Measurements from ENCODE around the gene LRRC8A.
A peak's percentile ranks its signal among the peaks of the same experiment; 100 is the strongest.
"Not testable (repeated sequence)": the region's sequence is repeated elsewhere in the genome, so short reads cannot be mapped to it uniquely, and the experiment has no call there.

LRRC8A gene

DNA sequence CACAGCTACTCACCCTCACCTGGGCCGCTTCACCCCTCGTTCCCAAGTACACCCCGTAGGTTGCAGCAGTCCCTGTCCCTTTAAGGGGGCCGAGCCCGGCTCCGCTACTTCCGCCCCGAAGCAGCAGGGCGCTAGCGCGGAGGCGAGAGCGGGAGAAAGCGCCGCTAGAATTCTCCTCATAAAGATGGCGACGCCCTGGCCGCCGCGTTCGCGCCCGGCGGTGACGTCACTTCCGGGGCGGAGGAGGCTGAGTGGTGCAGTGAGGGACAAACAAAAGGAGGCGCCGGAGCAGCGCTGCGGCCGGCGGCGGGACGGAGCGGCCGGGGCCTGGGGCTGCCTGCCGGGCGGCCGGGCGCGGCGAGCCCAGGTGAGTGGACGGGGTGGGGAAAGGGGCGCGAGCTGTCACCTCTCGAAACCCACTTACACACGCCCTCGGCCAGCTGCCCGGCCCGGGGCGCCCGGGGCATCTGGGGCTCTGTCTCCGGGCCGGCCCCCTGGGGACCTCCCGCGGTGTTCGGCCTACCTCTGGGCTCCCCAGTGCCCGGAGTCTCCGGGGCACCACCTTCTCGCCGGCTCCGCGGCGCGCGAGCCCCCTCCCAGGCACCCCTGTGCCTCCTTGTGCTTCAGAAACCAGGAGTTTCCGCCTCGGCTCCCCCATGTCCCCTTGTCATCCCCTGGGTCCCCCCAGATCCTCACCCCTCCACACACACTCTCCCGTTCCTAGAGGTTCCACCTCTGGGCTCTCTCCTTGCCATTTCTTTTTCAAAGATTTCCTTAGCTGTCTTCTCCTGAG lies at the start of gene LRRC8A, which contains the start of gene KYAT1:
Gene LRRC8A, plus strand, starts transcription at position 250 of the 793 bp plus-strand sequence. CDS start 25,032 bp downstream, outside the sequence.
Gene KYAT1, minus strand, starts transcription at position 67 of the 793 bp plus-strand sequence. CDS start 36,545 bp downstream, outside the sequence.
- DNase-seq, result peak; percentile 98

DNA sequence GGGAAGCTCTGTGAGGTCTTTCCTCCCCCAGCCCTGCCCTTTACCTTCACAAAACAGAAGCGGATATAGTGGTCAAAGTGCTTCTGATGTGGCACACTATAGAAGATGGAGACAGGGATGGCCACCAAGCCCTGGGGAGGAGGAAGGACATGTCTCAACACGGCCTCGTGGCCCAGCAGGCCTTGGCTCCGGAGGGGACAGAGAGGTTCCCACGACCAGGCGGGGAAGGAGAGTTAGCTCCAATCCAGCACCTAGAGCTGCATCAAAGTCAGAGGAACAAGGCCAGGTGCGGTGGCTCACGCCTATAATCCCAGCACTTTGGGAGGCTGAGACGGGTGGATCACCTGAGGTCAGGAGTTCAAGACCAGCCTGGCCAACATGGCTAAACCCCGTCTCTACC lies 48.2 kb upstream of the LRRC8A start:
- no peak for DNase-seq

DNA sequence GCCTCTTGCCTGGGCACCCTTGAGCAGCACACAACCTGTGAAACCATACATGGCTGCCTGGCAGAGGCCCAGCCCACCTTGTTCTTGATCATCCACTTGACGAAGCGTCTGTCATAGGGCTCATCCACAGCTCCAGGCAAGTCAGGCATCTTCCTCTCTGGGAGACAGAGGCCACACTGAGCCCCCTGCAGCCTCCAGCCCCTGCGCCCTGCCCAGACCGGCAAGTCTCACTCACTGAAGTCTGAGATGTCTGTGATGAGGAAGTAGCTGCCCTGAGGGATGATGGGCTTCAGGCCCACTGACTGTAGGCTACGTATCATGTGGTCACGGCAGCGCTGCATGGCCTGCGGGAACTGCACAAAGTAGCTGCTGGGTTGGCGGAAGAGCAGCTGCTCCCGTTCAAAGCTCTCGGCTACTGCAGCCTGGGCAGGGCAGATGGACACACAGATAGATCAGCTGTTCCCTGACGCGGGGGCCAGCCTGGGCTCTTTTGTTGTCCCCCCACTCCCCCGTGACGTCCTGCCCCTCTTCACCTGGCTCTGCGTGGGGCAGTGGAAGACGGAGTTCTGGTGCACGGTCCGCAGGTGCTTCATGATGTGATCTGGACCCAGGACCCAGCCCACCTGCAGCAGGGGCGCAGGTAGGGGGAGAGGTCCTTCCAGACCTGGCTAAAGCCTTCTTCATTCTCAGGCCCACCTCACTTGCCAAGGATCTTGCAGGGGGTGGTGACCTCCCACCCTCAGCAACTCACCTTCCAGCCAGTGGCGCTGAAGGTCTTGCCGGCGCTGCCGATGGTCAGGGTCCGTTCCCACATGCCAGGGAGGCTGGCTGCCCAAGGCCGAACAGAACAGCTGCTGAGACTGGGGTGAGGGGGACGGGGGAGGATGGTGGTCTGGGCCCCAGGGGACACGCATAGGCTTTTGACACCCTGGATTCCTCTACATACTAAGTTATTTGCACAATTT lies 46.4 kb upstream of the LRRC8A start:
- DNase-seq, result no peak

DNA sequence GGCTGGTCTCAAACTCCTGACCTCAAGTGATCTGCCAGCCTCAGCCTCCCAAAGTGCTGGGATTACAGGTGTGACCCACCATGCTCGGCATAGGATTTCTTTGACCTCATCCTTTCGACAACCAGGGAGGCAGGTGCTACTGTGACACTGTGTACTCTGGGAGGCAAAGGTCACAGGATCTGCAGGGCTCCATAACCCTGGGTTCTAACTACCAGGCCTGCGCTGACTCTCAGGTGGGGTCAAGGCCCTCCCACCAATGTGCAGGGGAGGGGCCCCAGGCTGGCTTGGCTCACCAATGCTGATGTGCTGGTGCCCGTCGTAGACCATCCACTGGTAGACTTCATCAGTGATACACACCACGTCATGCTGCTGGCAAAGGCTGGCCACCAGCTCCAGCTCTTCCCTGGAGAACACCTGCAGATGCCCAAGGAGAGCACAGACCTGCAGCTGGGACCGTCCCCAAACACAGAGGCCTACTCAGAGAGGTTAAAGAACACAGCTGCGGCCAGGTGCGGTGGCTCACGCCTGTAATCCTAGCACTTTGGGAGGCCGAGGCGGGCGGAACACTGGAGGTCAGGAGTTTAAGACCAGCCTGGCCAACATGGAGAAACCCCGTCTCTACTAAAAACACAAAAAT lies 45.3 kb upstream of the LRRC8A start:
- DNase-seq, result no peak

DNA sequence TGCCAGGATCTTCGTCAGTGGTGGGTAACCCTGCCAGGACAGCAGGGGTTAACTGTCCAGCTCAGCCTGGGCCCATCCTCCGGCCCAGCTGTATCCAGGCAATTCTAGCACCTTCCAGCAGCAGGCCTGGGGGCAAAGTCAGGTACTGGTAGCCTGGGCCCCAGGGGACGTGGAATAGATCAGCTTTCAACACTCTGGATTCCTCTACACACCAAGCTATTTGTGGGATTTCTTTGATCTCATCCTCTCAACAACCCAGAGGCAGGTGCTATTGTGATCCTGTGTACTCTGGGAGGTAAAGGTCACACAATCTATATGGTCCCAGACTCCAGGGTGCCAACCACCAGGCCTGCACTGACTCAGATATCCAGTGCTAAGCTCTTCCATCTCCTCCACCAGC lies 43.6 kb upstream of the LRRC8A start:
- no peak for DNase-seq

DNA sequence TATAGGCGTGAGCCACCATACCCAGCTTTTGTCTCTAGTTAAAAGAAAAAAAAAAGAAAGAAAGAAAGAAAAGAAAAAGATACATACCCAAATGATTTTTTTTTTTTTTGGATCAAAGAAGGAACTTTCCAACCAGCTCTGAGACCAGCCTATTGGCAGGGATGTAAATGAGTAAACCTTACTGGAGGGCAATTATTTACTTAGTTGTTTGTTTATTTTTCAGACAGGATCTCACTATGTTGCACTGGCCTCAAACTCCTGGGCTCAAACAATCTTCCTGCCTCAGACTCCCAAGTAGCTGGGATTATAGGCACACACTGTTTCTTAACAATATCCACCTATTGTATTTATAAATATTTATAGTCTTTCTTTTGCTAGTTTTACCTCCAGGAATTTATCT lies 41.4 kb upstream of the LRRC8A start:
- no peak for DNase-seq

DNA sequence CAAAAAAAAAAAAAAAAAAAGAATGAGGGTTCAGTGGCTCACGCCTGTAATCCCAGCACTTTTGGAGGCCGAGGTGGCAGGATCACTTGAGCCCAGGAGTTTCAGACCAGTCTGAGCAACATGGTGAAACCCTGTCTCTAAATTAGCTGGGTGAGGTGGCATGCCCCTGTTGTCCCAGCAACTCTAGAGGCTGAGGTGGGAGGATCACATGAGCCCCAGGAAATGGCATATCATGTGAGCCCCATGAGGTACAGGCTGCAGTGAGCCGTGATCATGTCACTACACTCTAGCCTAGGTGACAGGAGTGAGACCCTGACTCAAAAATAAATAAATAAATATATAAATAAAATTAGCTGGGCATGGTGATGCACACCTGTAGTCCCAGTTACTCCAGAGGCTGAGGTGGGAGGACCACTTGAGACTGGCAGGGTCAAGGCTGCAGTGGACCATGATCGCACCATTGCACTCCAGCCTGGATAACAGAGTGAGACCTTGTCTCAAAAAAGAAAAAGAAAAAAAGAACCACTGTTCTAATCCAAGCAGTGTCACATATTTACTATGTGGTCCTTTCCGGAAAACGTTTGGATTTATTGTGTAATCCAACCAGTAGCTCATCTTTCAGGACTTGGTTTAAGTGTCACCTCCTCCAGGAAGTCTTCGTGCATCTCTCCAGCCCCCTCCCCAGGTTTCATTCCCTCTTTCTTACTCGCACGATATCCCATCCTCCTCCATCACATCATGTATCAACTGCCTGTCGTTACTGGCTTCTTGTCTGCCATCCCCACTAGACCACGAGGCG lies 40.0 kb upstream of the LRRC8A start:
- no peak for DNase-seq

DNA sequence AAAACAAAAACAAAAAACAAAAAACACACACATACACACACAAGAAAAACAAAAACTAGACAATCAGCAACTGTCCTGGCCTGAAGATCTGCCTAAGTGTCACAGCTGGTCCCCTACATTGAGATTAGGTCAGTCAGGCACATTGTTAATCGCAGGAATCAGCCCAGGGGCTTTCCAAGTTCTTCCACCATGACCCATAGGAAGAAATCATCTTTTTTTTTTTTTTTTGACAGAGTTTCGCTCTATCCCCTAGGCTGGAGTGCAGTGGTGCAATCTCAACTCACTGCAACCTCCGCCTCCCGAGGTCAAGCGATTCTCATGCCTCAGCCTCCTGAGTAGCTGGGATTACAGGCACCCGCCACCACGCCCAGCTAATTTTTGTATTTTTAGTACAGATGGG lies 38.8 kb upstream of the LRRC8A start:
- DNase-seq, result not testable (repeated sequence)

DNA sequence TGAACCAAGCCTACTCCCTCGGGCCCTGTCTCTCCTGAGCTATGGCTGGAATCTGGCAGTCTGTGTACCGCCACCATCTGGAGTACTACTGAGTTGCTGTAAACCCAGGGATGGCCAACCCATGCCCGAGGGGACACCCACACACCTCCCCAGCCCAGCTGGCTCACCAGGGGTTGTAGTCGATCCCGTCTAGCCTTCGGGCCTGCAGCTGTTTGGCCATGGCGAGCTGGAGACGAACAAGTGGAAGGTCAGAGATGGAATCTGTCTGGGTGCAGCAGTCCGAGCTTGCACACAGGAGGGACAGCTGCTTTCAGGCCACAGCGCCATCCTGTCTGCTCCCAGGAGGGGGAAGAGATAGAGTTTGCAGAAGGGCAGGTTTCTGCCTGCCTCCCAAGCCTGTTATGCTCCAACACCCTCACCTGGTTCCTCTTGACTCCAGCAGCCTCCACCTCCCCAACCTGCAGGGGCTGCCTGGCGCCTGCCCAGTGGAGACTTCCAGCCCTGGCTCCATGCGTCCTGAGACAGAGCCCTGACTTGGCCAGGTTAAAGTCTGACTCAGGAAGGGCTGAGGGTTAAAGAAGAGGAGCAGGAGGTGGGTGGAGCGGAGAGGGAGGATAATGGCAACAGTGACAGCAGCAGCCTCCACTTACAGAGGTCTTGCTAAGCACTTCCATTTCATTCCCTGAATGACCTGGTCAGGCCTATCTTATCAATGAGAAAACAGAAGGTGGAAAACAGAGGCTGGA lies 36.6 kb upstream of the LRRC8A start:
- peak; percentile 78 for DNase-seq

DNA sequence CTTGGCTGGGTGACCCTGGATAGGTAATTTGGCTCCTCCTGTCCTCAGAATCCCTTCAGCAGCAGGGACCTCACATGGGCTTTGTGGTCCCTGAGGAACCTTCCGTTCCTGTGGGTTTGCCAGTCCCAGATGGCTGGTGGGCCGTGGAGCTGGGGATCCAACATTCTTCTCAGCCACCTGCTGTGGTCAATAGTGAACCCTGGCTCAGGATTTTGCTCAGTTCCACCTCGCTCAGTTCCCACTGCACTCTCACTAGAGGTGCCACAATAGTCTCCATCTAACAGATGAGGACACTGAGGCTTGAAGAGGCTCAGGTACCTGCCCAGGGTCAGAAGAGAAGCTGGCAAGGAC lies 35.3 kb upstream of the LRRC8A start:
- DNase-seq, result no peak

DNA sequence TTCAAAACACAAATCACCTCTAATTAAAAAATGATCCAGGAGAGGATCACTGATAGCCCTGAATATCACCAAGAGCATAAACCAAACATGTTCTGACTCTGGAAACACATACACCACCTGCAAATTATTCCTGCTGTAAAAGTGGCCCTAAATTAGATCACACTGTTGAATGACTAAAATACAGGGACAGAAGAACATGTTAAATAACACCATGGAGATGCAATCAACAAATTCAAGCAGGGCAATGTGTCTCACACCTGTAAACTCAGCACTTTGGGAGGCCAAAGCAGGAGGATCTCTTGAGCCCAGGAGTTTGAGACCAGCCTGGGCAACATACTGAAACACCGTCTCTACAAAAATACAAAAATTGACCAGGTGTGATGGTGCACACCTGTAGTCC lies 34.1 kb upstream of the LRRC8A start:
- DNase-seq, result no peak

DNA sequence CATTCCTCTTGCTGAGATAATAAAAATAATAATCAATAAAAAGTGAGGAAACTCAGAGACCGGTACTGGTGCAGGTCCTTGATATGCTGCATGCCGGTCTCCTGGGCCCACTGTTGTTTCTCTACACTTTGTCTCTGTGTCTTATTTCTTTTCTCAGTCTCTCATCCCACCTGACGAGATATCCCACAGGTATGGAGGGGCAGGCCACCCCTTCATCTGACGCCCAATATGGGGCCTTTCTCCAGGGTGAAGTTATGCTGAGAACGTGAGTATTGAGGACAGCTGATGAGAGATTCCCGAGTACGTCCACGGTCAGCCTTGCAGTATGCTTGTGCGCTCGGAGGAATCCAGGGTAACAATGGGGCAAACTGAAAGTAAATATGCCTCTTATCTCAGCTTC lies 30.9 kb upstream of the LRRC8A start:
- DNase-seq, result not testable (repeated sequence)

DNA sequence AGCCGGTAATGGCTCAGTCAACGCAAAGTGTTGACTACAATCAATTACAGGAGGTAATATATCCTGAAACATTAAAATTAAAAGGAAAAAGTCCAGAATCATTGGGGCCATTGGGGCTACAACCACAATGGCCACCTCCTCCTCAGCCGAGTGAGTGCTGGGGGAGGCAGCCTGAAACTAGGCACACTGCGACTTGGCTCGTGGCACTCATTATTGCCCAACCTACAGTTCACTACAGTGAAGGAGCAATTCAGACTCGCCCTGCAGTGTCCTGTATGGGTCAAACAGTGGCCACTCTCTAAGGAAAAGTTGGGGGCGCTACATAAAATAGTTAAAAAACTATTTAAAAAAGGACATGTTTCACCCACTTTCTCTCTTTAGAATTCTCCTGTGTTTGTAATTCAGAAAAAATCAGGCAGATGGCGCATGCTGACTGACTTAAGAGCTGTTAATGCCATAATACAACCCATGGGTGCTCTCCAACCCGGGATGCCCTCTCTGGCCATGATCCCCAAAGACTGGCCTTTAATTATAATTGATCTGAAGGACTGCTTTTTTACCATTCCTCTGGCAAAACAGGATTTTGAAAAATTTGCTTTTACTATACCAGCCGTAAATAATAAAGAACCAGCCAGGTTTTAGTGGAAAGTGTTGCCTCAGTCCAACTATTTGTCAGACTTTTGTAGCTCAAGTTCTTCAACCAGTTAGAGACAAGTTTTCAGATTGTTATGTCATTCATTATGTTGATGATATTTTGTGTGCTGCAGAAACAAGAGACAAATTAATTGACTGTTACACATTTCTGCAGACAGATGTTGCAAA lies 29.9 kb upstream of the LRRC8A start:
- DNase-seq, result not testable (repeated sequence)

DNA sequence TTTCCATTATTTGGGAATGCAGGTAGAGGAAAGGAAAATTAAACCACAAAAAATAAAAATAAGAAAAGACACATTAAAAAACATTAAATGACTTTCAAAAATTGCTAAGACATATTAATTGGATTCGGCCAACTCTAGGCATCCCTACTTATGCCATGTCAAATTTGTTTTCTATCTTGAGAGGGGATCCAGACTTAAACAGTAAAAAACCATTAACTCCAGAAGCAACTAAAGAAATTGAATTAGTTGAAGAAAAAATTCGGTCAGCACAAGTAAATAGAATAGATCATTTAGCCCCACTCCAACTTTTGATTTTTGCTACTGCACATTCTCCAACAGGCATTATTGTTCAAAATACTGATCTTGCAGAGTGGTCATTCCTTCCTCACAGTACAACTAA lies 29.3 kb upstream of the LRRC8A start:
- DNase-seq, result not testable (repeated sequence)

DNA sequence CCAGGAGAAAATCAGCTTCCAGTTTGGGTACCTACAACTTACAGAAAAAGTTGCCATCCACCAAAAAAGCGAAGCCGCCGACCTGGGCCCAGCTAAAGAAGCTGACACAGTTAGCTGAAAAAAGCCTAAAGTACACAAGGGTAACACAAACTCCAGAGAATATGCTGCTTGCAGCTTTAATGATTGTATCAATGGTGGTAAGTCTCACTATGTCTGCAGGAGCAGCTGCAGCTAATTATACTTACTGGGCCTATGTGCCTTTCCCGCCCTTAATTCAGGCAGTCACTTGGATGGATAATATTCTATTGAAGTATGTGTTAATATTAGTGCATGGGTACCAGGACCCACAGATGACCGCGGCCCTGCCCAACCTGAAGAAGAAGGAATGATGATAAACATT lies 27.5 kb upstream of the LRRC8A start:
- DNase-seq, result not testable (repeated sequence)

DNA sequence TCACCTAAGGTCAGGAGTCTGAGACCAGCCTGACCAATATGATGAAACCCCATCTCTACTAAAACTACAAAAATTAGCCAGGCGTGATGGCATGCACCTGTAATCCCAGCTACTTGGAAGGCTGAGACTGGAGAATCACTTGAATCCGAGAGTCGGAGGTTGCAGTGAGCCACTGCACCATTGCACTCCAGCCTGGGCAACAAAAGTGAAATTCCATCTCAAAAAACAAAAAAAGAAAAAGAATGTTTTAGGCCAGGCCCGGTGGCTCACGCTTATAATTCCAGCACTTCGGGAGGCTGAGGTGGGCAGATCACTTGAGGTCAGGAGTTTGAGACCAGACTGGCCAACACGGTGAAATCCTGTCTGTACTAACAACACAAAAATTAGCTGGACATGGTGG lies 23.5 kb upstream of the LRRC8A start:
- not testable (repeated sequence) for DNase-seq

DNA sequence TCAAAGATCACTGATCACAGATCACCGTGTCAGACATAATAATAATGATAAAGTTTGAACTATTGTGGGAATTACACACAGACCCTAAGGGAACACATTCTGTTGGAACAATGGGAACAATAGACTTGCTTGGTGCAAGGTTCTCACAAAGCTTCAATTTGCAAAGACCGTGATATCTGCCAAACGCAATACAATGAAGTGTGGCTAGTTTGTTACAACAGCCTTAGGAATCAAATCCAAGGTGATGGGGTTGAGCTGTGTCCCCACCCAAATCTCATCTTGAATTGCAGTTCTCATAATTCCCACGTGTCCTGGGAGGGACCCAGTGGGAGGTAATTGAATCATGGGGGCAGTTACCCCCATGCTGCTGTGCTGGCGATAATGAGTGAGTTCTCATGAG lies 21.0 kb upstream of the LRRC8A start:
- DNase-seq, result no peak

DNA sequence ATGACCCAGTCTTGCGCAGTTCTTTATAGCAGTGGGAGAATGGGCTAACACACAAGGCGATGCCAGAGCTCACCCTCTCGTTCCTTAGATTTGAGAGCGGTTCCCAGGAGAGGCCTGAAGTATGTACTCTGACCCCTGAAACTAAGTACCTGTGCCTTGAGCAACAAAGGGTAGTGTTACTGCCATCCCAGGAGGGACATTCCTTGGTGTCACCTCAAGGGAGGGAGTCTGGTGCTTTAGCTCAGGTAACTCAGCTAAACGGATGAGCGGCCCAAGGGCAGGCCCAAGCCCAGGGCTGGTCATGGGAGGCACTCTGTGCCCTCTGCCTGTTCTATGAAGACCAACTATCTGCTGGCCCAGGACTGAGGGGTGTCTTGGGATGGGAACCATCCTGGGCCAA lies 20.4 kb upstream of the LRRC8A start:
- no peak for DNase-seq

DNA sequence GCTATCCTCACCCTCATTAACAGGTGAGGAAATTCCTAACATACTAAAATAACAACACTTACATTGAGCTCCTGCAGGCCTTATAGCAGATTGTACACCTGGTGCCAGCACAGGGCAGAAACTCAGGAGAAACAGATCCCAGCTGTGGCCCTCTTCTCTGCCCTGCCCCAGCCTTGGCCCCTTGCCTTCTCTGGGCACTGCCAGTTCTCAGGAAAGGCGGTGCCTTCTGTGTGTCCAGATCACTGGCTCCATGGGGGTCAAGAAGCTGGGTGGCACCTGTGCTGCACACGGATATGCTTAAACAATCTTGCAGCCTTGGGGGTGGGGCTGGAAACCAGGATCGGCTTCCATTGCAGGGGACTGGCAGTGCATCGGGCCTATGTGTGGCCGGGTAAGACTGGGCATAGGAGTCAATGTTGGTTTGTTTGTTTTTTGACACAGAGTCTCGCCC lies 19.5 kb upstream of the LRRC8A start:
- DNase-seq, result no peak

DNA sequence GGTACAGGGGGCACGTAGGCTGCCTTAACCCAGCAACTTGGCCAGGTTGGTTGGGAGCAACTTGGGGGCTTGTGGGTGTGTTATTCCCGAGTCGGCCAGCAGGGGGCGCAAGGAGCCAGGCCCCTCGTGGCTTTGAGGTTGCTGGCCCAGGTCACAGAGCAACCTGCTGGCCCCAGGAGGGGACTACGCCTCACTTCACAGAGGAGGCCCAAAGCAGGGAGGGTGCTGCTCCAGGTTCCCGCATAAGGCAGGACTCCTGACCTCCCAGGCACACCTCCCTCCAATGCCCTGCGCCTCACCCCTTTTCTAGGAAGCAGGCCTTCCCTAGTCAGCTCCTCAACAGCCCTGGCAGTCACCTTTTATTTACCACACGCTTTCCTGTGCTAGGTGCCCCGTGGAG lies 18.3 kb upstream of the LRRC8A start:
- peak; percentile 51 for DNase-seq

All from NCI-H345 (cell line).